Ishikawa (cell line): Measurements from ENCODE around the gene ECPAS.

Experiments used
- TAF1 ChIP-seq: IDR thresholded peaks from 2 replicates; pipeline ENCODE4 v1.6.1; 2012; ENCODE audit warnings: low read depth, mild to moderate bottlenecking
- TF ChIP-seq, protein P1 (sequence below): IDR thresholded peaks from 2 replicates; pipeline ENCODE4 v1.6.1; 2012

DNA sequence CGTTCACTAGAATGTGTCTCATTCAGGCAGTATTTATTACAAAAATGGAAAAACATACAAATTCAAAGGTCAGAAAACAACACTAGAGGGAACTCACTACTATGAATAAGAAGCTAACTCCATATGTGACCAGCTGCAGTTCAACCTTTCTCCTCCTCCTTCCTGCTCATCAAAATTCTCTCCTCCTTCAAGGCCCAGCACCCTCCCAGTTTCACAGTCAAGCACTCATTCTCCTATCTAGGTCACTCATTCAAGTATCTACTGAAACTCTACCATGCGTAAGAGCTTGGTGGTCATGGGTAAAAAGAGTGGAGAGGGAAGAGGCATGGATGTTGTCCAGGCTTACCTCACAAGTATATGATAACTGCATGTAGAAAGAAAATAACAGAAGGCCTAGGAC is 27.7 kb downstream of the ECPAS start:
- no peak for TF ChIP-seq TAF1
- TF ChIP-seq, protein P1, sequence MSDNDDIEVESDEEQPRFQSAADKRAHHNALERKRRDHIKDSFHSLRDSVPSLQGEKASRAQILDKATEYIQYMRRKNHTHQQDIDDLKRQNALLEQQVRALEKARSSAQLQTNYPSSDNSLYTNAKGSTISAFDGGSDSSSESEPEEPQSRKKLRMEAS: no peak
